ELR (cell line): Measurements from ENCODE around the gene MTRFR.
"Not testable (repeated sequence)": the region's sequence is repeated elsewhere in the genome, so short reads cannot be mapped to it uniquely, and the experiment has no call there.

Experiments
- DNase-seq: peaks from one replicate; pipeline ENCODE4 v3.0.0-alpha.2; 2015; ENCODE audit warnings: low read depth

Gene MTRFR

GRCh38 chr12:123248996-123249741 lies 15.9 kb downstream of the MTRFR start:
- DNase-seq = not testable (repeated sequence)

GRCh38 chr12:123250471-123251383 lies 17.5 kb downstream of the MTRFR start:
- DNase-seq = peak; percentile 10

GRCh38 chr12:123251403-123252076 lies 18.3 kb downstream of the MTRFR start:
- no peak for DNase-seq

- DNase-seq = not testable (repeated sequence)
These were observed 19.1 kb downstream of the MTRFR start for GRCh38 chr12:123252365-123252764.

GRCh38 chr12:123253641-123254459 lies 20.6 kb downstream of the MTRFR start:
- no peak for DNase-seq

GRCh38 chr12:123254853-123255446 lies 21.7 kb downstream of the MTRFR start:
- no peak for DNase-seq

GRCh38 chr12:123258593-123258992 lies 25.4 kb downstream of the MTRFR start:
- DNase-seq = no peak

GRCh38 chr12:123260081-123260480 lies 26.8 kb downstream of the MTRFR start:
- DNase-seq = no peak

GRCh38 chr12:123261196-123261595 lies 28.0 kb downstream of the MTRFR start:
- DNase-seq = no peak

GRCh38 chr12:123263196-123263817 lies 30.1 kb downstream of the MTRFR start:
- DNase-seq = no peak

GRCh38 chr12:123264642-123265041 lies 31.4 kb downstream of the MTRFR start:
- DNase-seq = no peak

GRCh38 chr12:123265851-123266678 lies 32.8 kb downstream of the MTRFR start:
- no peak for DNase-seq

GRCh38 chr12:123266679-123267277 lies 33.5 kb downstream of the MTRFR start:
- DNase-seq = no peak

- DNase-seq = no peak
These were observed 34.2 kb downstream of the MTRFR start for GRCh38 chr12:123267335-123267920.

- no peak for DNase-seq
These were observed 35.0 kb downstream of the MTRFR start for GRCh38 chr12:123267991-123268843.

- DNase-seq = no peak
These were observed 35.6 kb downstream of the MTRFR start for GRCh38 chr12:123268850-123269249.

- peak; percentile 70 for DNase-seq
These were observed 36.2 kb downstream of the MTRFR start for GRCh38 chr12:123269395-123269892.

GRCh38 chr12:123269896-123270213 lies 36.6 kb downstream of the MTRFR start:
- DNase-seq = no peak
